Measurements from ENCODE around the gene RNF157. TPM values are rescaled to one million over a fixed set of nuclear protein-coding genes. Genes with fewer than 3 reads are reported as not detected.

The RNF157 gene
- polyA plus RNA-seq, 1 experiment: 1.6 TPM

DNA sequence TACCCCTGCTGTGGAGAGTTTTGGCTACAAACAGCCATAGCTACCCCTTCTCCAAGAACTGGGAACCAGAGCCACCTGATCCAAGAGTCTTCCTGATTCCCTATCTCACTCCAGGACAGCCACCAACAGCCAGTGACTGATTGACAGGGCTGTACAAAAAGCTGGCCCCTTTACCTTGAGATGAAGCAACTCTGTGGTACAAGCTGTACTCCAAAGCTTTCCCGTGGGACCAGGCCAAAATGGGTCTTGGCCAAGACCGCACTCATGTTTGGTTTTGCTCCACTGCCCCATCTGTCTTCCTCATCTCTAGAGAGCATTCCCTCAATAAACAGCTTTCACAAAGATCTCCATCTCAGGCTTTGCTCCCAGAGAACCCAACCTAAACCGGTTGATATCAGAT, 43.6 kb downstream of the RNF157 start:
- Histone ChIP-seq H3K4me3 (ENCODE audit: low read depth, low read length) (no peak overlapping the region), H3K27me3 (ENCODE audit: control insufficient read depth, insufficient read depth, low read length) (peaks cover 4% of the 10 kb centered on the region), H3K27ac (ENCODE audit: low read depth, low read length) (no peak overlapping the region), H3K9me3 (ENCODE audit: control insufficient read depth, insufficient read depth, low read length) (no peaks in the 10 kb centered on the region; the same call in 1 of the 2 replicates)
- CTCF ChIA-PET: interaction anchor here (1.9 kb wide), 1 partner anchor 15 kb away, joined by 11 read pairs; no protein-coding TSS in a partner anchor
- DNase-seq (ENCODE audit: low read depth, low spot score): no peak
- TF ChIP-seq CTCF (IDR thresholded peaks at IDR 0.05; ENCODE audit: low read depth, low read length): no peak
- POLR2A ChIA-PET: no interaction called here

DNA sequence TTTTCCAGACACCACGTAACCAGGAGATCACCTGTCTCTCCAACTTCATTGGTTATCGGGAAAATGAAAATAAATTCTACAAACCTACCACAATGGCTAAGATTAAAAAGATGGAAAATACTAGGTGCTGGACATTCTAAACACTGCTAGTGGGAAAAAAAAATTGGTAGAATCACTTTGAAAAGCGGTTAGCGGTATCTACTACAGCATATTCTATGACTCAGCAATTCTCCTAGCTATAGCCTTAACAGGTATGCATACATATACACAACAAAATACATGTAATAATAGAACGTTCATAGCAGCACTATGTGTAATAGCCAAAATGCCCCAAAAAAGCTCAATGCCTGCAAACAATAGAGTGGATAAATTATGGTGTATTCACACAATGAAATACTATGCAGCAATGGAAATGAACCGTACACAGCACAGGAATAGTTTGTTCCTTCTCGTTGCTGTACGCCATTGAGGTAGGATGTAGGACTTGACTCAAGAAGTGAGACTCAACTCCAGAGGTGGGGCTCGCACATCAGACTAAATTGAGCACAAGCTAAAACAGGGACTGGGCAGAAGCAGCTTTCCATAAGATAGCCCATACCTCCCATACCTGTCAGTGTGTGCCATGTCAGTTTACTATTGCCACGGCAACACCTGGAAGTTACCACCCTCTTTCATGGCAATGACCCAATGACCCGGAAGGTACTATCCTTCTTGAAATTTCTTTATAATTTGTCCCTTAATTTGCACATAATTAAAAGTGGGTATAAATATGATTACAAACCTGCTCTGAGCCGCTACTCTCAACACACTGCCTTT, 44.8 kb downstream of the RNF157 start:
- no peak for DNase-seq (ENCODE audit: low read depth, low spot score)
- ChIA-PET POLR2A (no interaction called here), CTCF (interaction anchor here (1.2 to 1.9 kb wide), 2 partner anchors 12 to 14 kb away, joined by 4 to 11 read pairs; no protein-coding TSS in a partner anchor)
- no peak overlapping the region for H3K27ac ChIP-seq (ENCODE audit: low read depth, low read length)
- no peak overlapping the region for H3K4me3 ChIP-seq (ENCODE audit: low read depth, low read length)
- H3K27me3 ChIP-seq (ENCODE audit: control insufficient read depth, insufficient read depth, low read length): peaks cover 4% of the 10 kb centered on the region
- H3K9me3 ChIP-seq (ENCODE audit: control insufficient read depth, insufficient read depth, low read length): no peaks in the 10 kb centered on the region; the same call in 1 of the 2 replicates
- no peak for TF ChIP-seq CTCF (IDR thresholded peaks at IDR 0.05; ENCODE audit: low read depth, low read length)

DNA sequence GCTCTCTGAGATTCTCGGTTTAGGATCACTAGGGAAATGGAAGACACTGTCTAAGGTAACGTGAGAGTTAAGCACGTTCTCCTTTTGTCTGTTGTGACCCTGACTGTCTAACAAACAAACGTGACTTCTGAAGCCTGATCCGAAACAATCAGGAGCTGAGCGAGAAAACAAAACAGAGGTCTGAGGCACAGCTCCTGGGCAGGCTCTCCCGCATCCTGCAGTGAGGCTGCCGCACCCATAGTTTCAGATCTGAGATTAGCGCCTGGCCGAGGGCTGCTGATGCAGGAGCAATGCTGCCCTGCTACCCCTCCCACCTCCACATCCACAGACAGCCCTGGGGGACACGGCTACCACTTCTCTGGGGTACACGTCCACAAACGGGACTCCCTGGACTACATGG, 46.7 kb downstream of the RNF157 start:
- Histone ChIP-seq H3K9me3 (ENCODE audit: control insufficient read depth, insufficient read depth, low read length) (no peaks in the 10 kb centered on the region), H3K27me3 (ENCODE audit: control insufficient read depth, insufficient read depth, low read length) (peaks cover 10% of the 10 kb centered on the region), H3K4me3 (ENCODE audit: low read depth, low read length) (no peak overlapping the region), H3K27ac (ENCODE audit: low read depth, low read length) (no peak overlapping the region)
- ChIA-PET CTCF (interaction anchor here (1.5 to 3.0 kb wide), 2 partner anchors 12 to 85 kb away, joined by 3 to 19 read pairs; no protein-coding TSS in a partner anchor), POLR2A (no interaction called here)
- no peak for TF ChIP-seq CTCF (IDR thresholded peaks at IDR 0.05; ENCODE audit: low read depth, low read length)
- no peak for DNase-seq (ENCODE audit: low read depth, low spot score)

DNA sequence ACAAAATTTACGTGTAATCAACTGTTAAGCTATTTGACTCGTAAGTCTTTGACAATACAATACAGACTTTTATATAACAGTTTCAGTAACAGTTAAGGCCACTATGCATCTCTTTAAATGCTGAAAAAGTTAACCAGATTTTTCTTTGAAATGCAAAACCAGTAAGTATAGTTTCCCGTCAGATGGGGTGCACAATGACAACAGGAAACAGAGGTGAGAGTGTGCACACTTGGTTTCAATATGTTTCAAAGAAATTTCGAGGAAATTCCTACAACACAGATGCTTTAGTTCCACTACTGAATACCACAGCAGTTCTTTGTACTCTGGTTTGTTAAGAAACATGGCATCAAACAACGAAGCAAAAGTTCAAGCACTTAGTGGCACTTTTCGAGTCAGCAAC, 48.4 kb downstream of the RNF157 start:
- CTCF ChIA-PET: interaction anchor here (0.8 to 3.0 kb wide), 4 partner anchors 9 to 178 kb away, joined by 3 to 19 read pairs (median 4); no protein-coding TSS in a partner anchor
- Histone ChIP-seq H3K27ac (ENCODE audit: low read depth, low read length) (no peak overlapping the region), H3K27me3 (ENCODE audit: control insufficient read depth, insufficient read depth, low read length) (peaks cover 13% of the 10 kb centered on the region), H3K9me3 (ENCODE audit: control insufficient read depth, insufficient read depth, low read length) (no peaks in the 10 kb centered on the region), H3K4me3 (ENCODE audit: low read depth, low read length) (no peak overlapping the region)
- POLR2A ChIA-PET: no interaction called here
- no peak for DNase-seq (ENCODE audit: low read depth, low spot score)
- TF ChIP-seq CTCF (IDR thresholded peaks at IDR 0.05; ENCODE audit: low read depth, low read length): no peak

GRCh38 chr17:76189741-76190140, 50.6 kb downstream of the RNF157 start:
- DNase-seq (ENCODE audit: low read depth, low spot score): no peak
- Histone ChIP-seq H3K4me3 (ENCODE audit: low read depth, low read length) (no peak overlapping the region), H3K27me3 (ENCODE audit: control insufficient read depth, insufficient read depth, low read length) (peaks cover 11% of the 10 kb centered on the region), H3K9me3 (ENCODE audit: control insufficient read depth, insufficient read depth, low read length) (no peaks in the 10 kb centered on the region), H3K27ac (ENCODE audit: low read depth, low read length) (no peak overlapping the region)
- no peak for TF ChIP-seq CTCF (IDR thresholded peaks at IDR 0.05; ENCODE audit: low read depth, low read length)
- POLR2A ChIA-PET: no interaction called here
- CTCF ChIA-PET: interaction anchor here (0.9 kb wide), 1 partner anchor 10 kb away, joined by 5 read pairs; no protein-coding TSS in a partner anchor
